GM19035 (cell line): ENCODE results near the gene FNDC10.
"Not testable (repeated sequence)": the region's sequence is repeated elsewhere in the genome, so short reads cannot be mapped to it uniquely, and the experiment has no call there.

ENCODE experiments used
- ATAC-seq: cut with Tn5 transposase; IDR thresholded peaks from one replicate; pipeline ENCODE4 v1.9.1; 2021; ENCODE audit not compliant: unreplicated experiment

Gene FNDC10

GRCh38 chr1:1567891-1568291, 32.0 kb downstream of the FNDC10 start:
- no peak for ATAC-seq

GRCh38 chr1:1567152-1567875, 32.6 kb downstream of the FNDC10 start:
- ATAC-seq = no peak

GRCh38 chr1:1565340-1565739, 34.6 kb downstream of the FNDC10 start:
- ATAC-seq = no peak

- ATAC-seq = no peak
These were observed 35.7 kb downstream of the FNDC10 start for GRCh38 chr1:1564268-1564667.

- ATAC-seq = no peak
These were observed 36.2 kb downstream of the FNDC10 start for GRCh38 chr1:1563688-1564087.

- ATAC-seq = no peak
These were observed 37.3 kb downstream of the FNDC10 start for GRCh38 chr1:1562556-1563195.

GRCh38 chr1:1561801-1562470, 38.0 kb downstream of the FNDC10 start:
- no peak for ATAC-seq

- no peak for ATAC-seq
These were observed 39.8 kb downstream of the FNDC10 start for GRCh38 chr1:1560178-1560577.

GRCh38 chr1:1559066-1559465, 40.9 kb downstream of the FNDC10 start:
- no peak for ATAC-seq

GRCh38 chr1:1558591-1558990, 41.3 kb downstream of the FNDC10 start:
- no peak for ATAC-seq

GRCh38 chr1:1557688-1558087, 42.2 kb downstream of the FNDC10 start:
- not testable (repeated sequence) for ATAC-seq

- not testable (repeated sequence) for ATAC-seq
These were observed 43.0 kb downstream of the FNDC10 start for GRCh38 chr1:1556961-1557360.

- ATAC-seq = no peak
These were observed 43.4 kb downstream of the FNDC10 start for GRCh38 chr1:1556505-1556904.

GRCh38 chr1:1554926-1555915, 44.7 kb downstream of the FNDC10 start:
- ATAC-seq = no peak

GRCh38 chr1:1554550-1554925, 45.4 kb downstream of the FNDC10 start:
- ATAC-seq = no peak

- no peak for ATAC-seq
These were observed 46.0 kb downstream of the FNDC10 start for GRCh38 chr1:1553821-1554494.

GRCh38 chr1:1552263-1552639, 47.7 kb downstream of the FNDC10 start:
- no peak for ATAC-seq

GRCh38 chr1:1551524-1552262, 48.2 kb downstream of the FNDC10 start:
- no peak for ATAC-seq

- no peak for ATAC-seq
These were observed 49.1 kb downstream of the FNDC10 start for GRCh38 chr1:1550591-1551432.
